Psoas muscle (tissue), 8 donors: ENCODE data around the gene ATXN2. TPM values are rescaled to one million over a fixed set of nuclear protein-coding genes. Genes with fewer than 3 reads are reported as not detected.
"Not testable (repeated sequence)": the region's sequence is repeated elsewhere in the genome, so short reads cannot be mapped to it uniquely, and the experiment has no call there.

ENCODE experiments used
- ATAC-seq, 4 donors: fragments of 200-7000 bp; cut with Tn5 transposase; one replicate each; pipeline ENCODE4 v1.9.1; 2020; ENCODE audit warnings: moderate library complexity in 3 of 4, mild to moderate bottlenecking in 2 of 4
- DNase-seq, 2 donors: peaks; one replicate each; pipeline ENCODE4 v3.0.0-alpha.2; 2020
- H3K27ac ChIP-seq: fragments of 200-600 bp; one replicate; pipeline ENCODE4 v1.8.0; 2022
- H3K27me3 ChIP-seq, 3 donors: fragments of 200-600 bp in 1 of 3; one replicate each; pipeline versions ENCODE4 v1.6.1 to v1.8.0; 2013 to 2022; ENCODE audit warnings: low read length in 2 of 3, mild to moderate bottlenecking in 2 of 3, moderate library complexity in 1 of 3; ENCODE audit not compliant: insufficient read depth in 3 of 3
- H3K36me3 ChIP-seq, 2 donors: fragments of 200-600 bp in 1 of 2; one replicate each; pipeline versions ENCODE4 v1.6.1 to v1.8.0; 2013 to 2022; ENCODE audit warnings: low read depth in 1 of 2, mild to moderate bottlenecking in 1 of 2, moderate library complexity in 1 of 2; ENCODE audit not compliant: insufficient read depth in 1 of 2
- H3K4me1 ChIP-seq: fragments of 200-600 bp; one replicate; pipeline ENCODE4 v1.8.0; 2022
- H3K4me3 ChIP-seq: fragments of 200-600 bp; one replicate; pipeline ENCODE4 v1.8.0; 2022; ENCODE audit warnings: mild to moderate bottlenecking
- H3K9me3 ChIP-seq: fragments of 200-600 bp; one replicate; pipeline ENCODE4 v1.8.0; 2022
- CTCF ChIP-seq: fragments of 200-600 bp; IDR thresholded peaks from one replicate; pipeline ENCODE4 v1.8.0; 2022; ENCODE audit warnings: antibody characterized with exemption
- WGBS, 3 donors: extraction: QIAGEN DNeasy Blood & Tissue Kit; methylation state at CpG; one replicate each; pipeline versions ENCODE4 v1.1.6 to v1.1.7; 2013; 5-methylcytosine and 5-hydroxymethylcytosine counted together
- intact Hi-C, 2 donors: fragments of 100-400 bp; cut with DNase I; formaldehyde crosslinking; loops; one replicate each; pipeline versions ENCODE4 v1.11.0 to v1.14.2; 2022
- polyA plus RNA-seq, 3 donors: library from polyadenylated mRNA; stranded (reverse); fragments of 200-250 nt; gene quantifications; one replicate each; pipeline ENCODE4 v1.2.3, GENCODE V29; 2013
- total RNA-seq, 4 donors: library from RNA; stranded (reverse); fragmentation: NEBNext Ultra II Directional in 2 of 4; extraction: Animal tissue kit (Norgen Biotek cat#: 25700) in 2 of 4; gene quantifications; one replicate each; pipeline versions ENCODE4 v1.2.1 to v1.2.4, GENCODE V29; 2021 to 2023
- donor health status: healthy with polysubstance abuse.
- donor health status: DM: no; HTN: no; CAD: no; lungs with moderate emphysema.
- donor health status: Bipolar disorder and iron deficiency.
- donor health status: healthy.
- donor health status: DM: yes; HTN: yes; CAD: no.
- donor health status: DM: no; HTN: no; CAD: no.
- donor health status: DM: no; HTN: no; CAD: no.
- donor health status: DM: yes; HTN: yes; CAD: no.

Gene ATXN2
- total and polyA plus RNA-seq, 7 donors, result 17.2 to 39.2 (median 32.9) TPM

- Histone ChIP-seq H3K4me3 (no peak overlapping the region), H3K27ac (no peak overlapping the region), H3K4me1 (peaks cover 4% of the 10 kb centered on the region), H3K27me3 (no peaks in the 10 kb centered on the region), H3K9me3 (no peaks in the 10 kb centered on the region), H3K36me3 (no peaks in the 10 kb centered on the region)
- no peak for TF ChIP-seq CTCF
- ATAC-seq (no peak), DNase-seq (no peak)
- intact Hi-C loops, result no loop called here
- WGBS, 3 donors, result 94 to 98% (median 97%) methylated on average over 2 of the region's 2 CpGs
Measured at GRCh38 chr12:111602348-111602747, 3.2 kb upstream of the ATXN2 start.

GRCh38 chr12:111600986-111601385 lies 1.9 kb upstream of the ATXN2 start:
- peaks cover 16% of the 10 kb centered on the region for H3K4me1 ChIP-seq
- H3K36me3 ChIP-seq, H3K27ac ChIP-seq, ATAC-seq, DNase-seq, H3K4me3 ChIP-seq, H3K27me3 ChIP-seq, H3K9me3 ChIP-seq, intact Hi-C loops: not testable (repeated sequence)
- WGBS, 3 donors, result 94 to 98% (median 97%) methylated on average over 12 of the region's 12 CpGs

- H3K27me3 ChIP-seq, result no peaks in the 10 kb centered on the region
- H3K9me3 ChIP-seq, result no peaks in the 10 kb centered on the region
- H3K36me3 ChIP-seq, result no peaks in the 10 kb centered on the region
- ATAC-seq (no peak), DNase-seq (no peak)
- H3K4me1 ChIP-seq, result peaks cover 23% of the 10 kb centered on the region
- peak overlapping the region; percentile 96 for H3K27ac ChIP-seq
- peak overlapping the region; percentile 85 for H3K4me3 ChIP-seq
- TF ChIP-seq CTCF, result no peak
- 9 to 11% (median 10%) methylated on average over 5 of the region's 5 CpGs for WGBS, 3 donors
- intact Hi-C loops, result no loop called here
Measured at GRCh38 chr12:111600205-111600642, 1.1 kb upstream of the ATXN2 start.

- peak overlapping the region; percentile 96 for H3K27ac ChIP-seq
- H3K27me3 ChIP-seq, result no peaks in the 10 kb centered on the region
- no peaks in the 10 kb centered on the region for H3K36me3 ChIP-seq
- 0 to 1% (median 0%) methylated on average over 35 to 56 of the region's 56 CpGs for WGBS, 3 donors
- peak; percentile 89 to 91 (median 90) for ATAC-seq
- peaks cover 29% of the 10 kb centered on the region for H3K4me1 ChIP-seq
- H3K9me3 ChIP-seq, result no peaks in the 10 kb centered on the region
- intact Hi-C loops, result loop anchor here in 1 of 2 donors (1.0 to 5.0 kb wide), 2 partner anchors 37 kb away; no protein-coding TSS in a partner anchor
- peak overlapping the region; percentile 85 for H3K4me3 ChIP-seq
- TF ChIP-seq CTCF, result no peak
- DNase-seq, result peak; percentile 93 to 96
Measured at GRCh38 chr12:111599453-111600204, 514 bp upstream of the ATXN2 start.

GRCh38 chr12:111597831-111598636 lies 1.1 kb downstream of the ATXN2 start:
- Histone ChIP-seq H3K4me1 (peaks cover 42% of the 10 kb centered on the region), H3K27me3 (no peaks in the 10 kb centered on the region), H3K9me3 (no peaks in the 10 kb centered on the region), H3K27ac (peak overlapping the region; percentile 96), H3K36me3 (no peaks in the 10 kb centered on the region), H3K4me3 (peak overlapping the region; percentile 85)
- TF ChIP-seq CTCF, result no peak
- DNase-seq, result peak; percentile 58 to 69
- ATAC-seq, result peak; percentile 23 to 51 (median 44)
- intact Hi-C loops, result loop anchor here in 1 of 2 donors (5.0 kb wide), 1 partner anchor 36 kb away; no protein-coding TSS in a partner anchor
- 0 to 1% (median 1%) methylated on average over 44 to 67 of the region's 67 CpGs for WGBS, 3 donors
